ENCODE data around the gene ARHGAP6. TPM values are rescaled to one million over a fixed set of nuclear protein-coding genes. Genes with fewer than 3 reads are reported as not detected.
A peak's percentile ranks its signal among the peaks of the same experiment; 100 is the strongest.

The ARHGAP6 gene
- total and polyA plus RNA-seq, 2 experiments from 2014 or later, result 0.08 to 0.54 TPM

GRCh38 chrX:11103006-11103405 lies 562.7 kb downstream of the ARHGAP6 start:
- no peak overlapping the region for H3K4me2 ChIP-seq (ENCODE audit: unreplicated experiment)
- H3F3A ChIP-seq (ENCODE audit: insufficient read depth), result no peaks in the 10 kb centered on the region
- no peak overlapping the region for H3K4me3 ChIP-seq
- H3K9me2 ChIP-seq (ENCODE audit: insufficient read depth), result no peaks in the 10 kb centered on the region
- H3K4me1 ChIP-seq (ENCODE audit: insufficient read depth), result peaks cover 6% of the 10 kb centered on the region
- no peak overlapping the region for H3K27ac ChIP-seq
- H3K36me3 ChIP-seq (ENCODE audit: low read depth), result no peaks in the 10 kb centered on the region
- in situ Hi-C loops (cut with MboI), result no loop called here
- H3K9ac ChIP-seq, result no peak overlapping the region
- no peak for DNase-seq
- 63 to 76% methylated on average over 3 of the region's 3 CpGs for WGBS, 2 experiments (ENCODE audit: low coverage in 1 of 2, low lambda C conversion rate in 2 of 2, missing lambda C conversion rate in 2 of 2)
- H3K27me3 ChIP-seq (replicated peaks; ENCODE audit: insufficient read depth), result no peaks in the 10 kb centered on the region
- H4K20me1 ChIP-seq (ENCODE audit: insufficient read depth), result no peaks in the 10 kb centered on the region
- no peaks in the 10 kb centered on the region for H3K79me2 ChIP-seq (ENCODE audit: insufficient read depth)
- no peak for TF ChIP-seq EZH2phosphoT487 (IDR thresholded peaks at IDR 0.05; ENCODE audit: insufficient read depth, low read depth)
- H2AFZ ChIP-seq, result no peak overlapping the region
- no peaks in the 10 kb centered on the region for H3K9me3 ChIP-seq (ENCODE audit: low read depth)

GRCh38 chrX:11100281-11101035 lies 565.3 kb downstream of the ARHGAP6 start:
- no peaks in the 10 kb centered on the region for H4K20me1 ChIP-seq (ENCODE audit: insufficient read depth)
- no peaks in the 10 kb centered on the region for H3K36me3 ChIP-seq (ENCODE audit: low read depth)
- no peaks in the 10 kb centered on the region for H3K79me2 ChIP-seq (ENCODE audit: insufficient read depth)
- peaks cover 6% of the 10 kb centered on the region for H3K4me1 ChIP-seq (ENCODE audit: insufficient read depth)
- H3K27me3 ChIP-seq (replicated peaks; ENCODE audit: insufficient read depth), result no peaks in the 10 kb centered on the region
- peak overlapping the region; percentile 78 for H3K4me2 ChIP-seq (ENCODE audit: unreplicated experiment)
- TF ChIP-seq EZH2phosphoT487 (IDR thresholded peaks at IDR 0.05; ENCODE audit: insufficient read depth, low read depth), result no peak
- H3K9ac ChIP-seq, result peak overlapping the region; percentile 62
- in situ Hi-C loops (cut with MboI), result no loop called here
- 12 to 13% methylated on average over 8 to 10 of the region's 10 CpGs for WGBS, 2 experiments (ENCODE audit: low coverage in 1 of 2, low lambda C conversion rate in 2 of 2, missing lambda C conversion rate in 2 of 2)
- no peaks in the 10 kb centered on the region for H3K9me2 ChIP-seq (ENCODE audit: insufficient read depth)
- H3F3A ChIP-seq (ENCODE audit: insufficient read depth), result no peaks in the 10 kb centered on the region
- peak; percentile 75 for DNase-seq
- H3K4me3 ChIP-seq, result peak overlapping the region; percentile 44; the same call in 1 of the 2 replicates
- peak overlapping the region; percentile 78 for H3K27ac ChIP-seq
- peak overlapping the region; percentile 82 for H2AFZ ChIP-seq
- H3K9me3 ChIP-seq (ENCODE audit: low read depth), result no peaks in the 10 kb centered on the region

GRCh38 chrX:11099465-11099864 lies 566.3 kb downstream of the ARHGAP6 start:
- no peaks in the 10 kb centered on the region for H4K20me1 ChIP-seq (ENCODE audit: insufficient read depth)
- H2AFZ ChIP-seq, result no peak overlapping the region
- H3K4me3 ChIP-seq, result no peak overlapping the region
- no peaks in the 10 kb centered on the region for H3K79me2 ChIP-seq (ENCODE audit: insufficient read depth)
- H3K9me2 ChIP-seq (ENCODE audit: insufficient read depth), result no peaks in the 10 kb centered on the region
- H3K9ac ChIP-seq, result no peak overlapping the region
- H3K27me3 ChIP-seq (replicated peaks; ENCODE audit: insufficient read depth), result no peaks in the 10 kb centered on the region
- in situ Hi-C loops (cut with MboI), result loop anchor here (25.0 kb wide), 1 partner anchor 362 kb away; no protein-coding TSS in a partner anchor
- no peak for DNase-seq
- H3F3A ChIP-seq (ENCODE audit: insufficient read depth), result no peaks in the 10 kb centered on the region
- no peaks in the 10 kb centered on the region for H3K36me3 ChIP-seq (ENCODE audit: low read depth)
- no peak for TF ChIP-seq EZH2phosphoT487 (IDR thresholded peaks at IDR 0.05; ENCODE audit: insufficient read depth, low read depth)
- TF ChIP-seq EZH2 (IDR thresholded peaks at IDR 0.05; ENCODE audit: insufficient read depth, poor library complexity, severe bottlenecking), result no peak
- H3K9me3 ChIP-seq (ENCODE audit: low read depth), result no peaks in the 10 kb centered on the region
- no peak overlapping the region for H3K4me2 ChIP-seq (ENCODE audit: unreplicated experiment)
- no peak overlapping the region for H3K27ac ChIP-seq
- H3K4me1 ChIP-seq (ENCODE audit: insufficient read depth), result peaks cover 6% of the 10 kb centered on the region

GRCh38 chrX:11097933-11098332 lies 567.8 kb downstream of the ARHGAP6 start:
- H3F3A ChIP-seq (ENCODE audit: insufficient read depth), result no peaks in the 10 kb centered on the region
- H3K79me2 ChIP-seq (ENCODE audit: insufficient read depth), result no peaks in the 10 kb centered on the region
- no peak for DNase-seq
- in situ Hi-C loops (cut with MboI), result loop anchor here (25.0 kb wide), 1 partner anchor 361 kb away; no protein-coding TSS in a partner anchor
- H3K4me2 ChIP-seq (ENCODE audit: unreplicated experiment), result no peak overlapping the region
- H3K9me2 ChIP-seq (ENCODE audit: insufficient read depth), result no peaks in the 10 kb centered on the region
- no peak overlapping the region for H2AFZ ChIP-seq
- H3K4me1 ChIP-seq (ENCODE audit: insufficient read depth), result peaks cover 6% of the 10 kb centered on the region
- H4K20me1 ChIP-seq (ENCODE audit: insufficient read depth), result no peaks in the 10 kb centered on the region
- TF ChIP-seq EZH2 (IDR thresholded peaks at IDR 0.05; ENCODE audit: insufficient read depth, poor library complexity, severe bottlenecking) (no peak), EZH2phosphoT487 (IDR thresholded peaks at IDR 0.05; ENCODE audit: insufficient read depth, low read depth) (no peak)
- no peaks in the 10 kb centered on the region for H3K36me3 ChIP-seq (ENCODE audit: low read depth)
- no peak overlapping the region for H3K4me3 ChIP-seq
- no peaks in the 10 kb centered on the region for H3K9me3 ChIP-seq (ENCODE audit: low read depth)
- H3K9ac ChIP-seq, result no peak overlapping the region
- H3K27me3 ChIP-seq (replicated peaks; ENCODE audit: insufficient read depth), result no peaks in the 10 kb centered on the region
- H3K27ac ChIP-seq, result no peak overlapping the region

- H3K79me2 ChIP-seq (ENCODE audit: insufficient read depth), result no peaks in the 10 kb centered on the region
- no peak overlapping the region for H3K9ac ChIP-seq
- 100% methylated on average over 1 of the region's 1 CpG for WGBS, 2 experiments (ENCODE audit: low coverage in 1 of 2, low lambda C conversion rate in 2 of 2, missing lambda C conversion rate in 2 of 2)
- in situ Hi-C loops (cut with MboI), result loop anchor here (25.0 kb wide), 1 partner anchor 353 kb away; no protein-coding TSS in a partner anchor
- no peak overlapping the region for H3K27ac ChIP-seq
- H4K20me1 ChIP-seq (ENCODE audit: insufficient read depth), result no peaks in the 10 kb centered on the region
- H3K4me3 ChIP-seq, result no peak overlapping the region
- no peak for DNase-seq
- H3K27me3 ChIP-seq (replicated peaks; ENCODE audit: insufficient read depth), result no peaks in the 10 kb centered on the region
- no peaks in the 10 kb centered on the region for H3F3A ChIP-seq (ENCODE audit: insufficient read depth)
- TF ChIP-seq EZH2 (IDR thresholded peaks at IDR 0.05; ENCODE audit: insufficient read depth, poor library complexity, severe bottlenecking) (no peak), EZH2phosphoT487 (IDR thresholded peaks at IDR 0.05; ENCODE audit: insufficient read depth, low read depth) (no peak)
- H3K9me3 ChIP-seq (ENCODE audit: low read depth), result no peaks in the 10 kb centered on the region
- H3K4me1 ChIP-seq (ENCODE audit: insufficient read depth), result no peaks in the 10 kb centered on the region
- no peak overlapping the region for H2AFZ ChIP-seq
- no peaks in the 10 kb centered on the region for H3K9me2 ChIP-seq (ENCODE audit: insufficient read depth)
- H3K36me3 ChIP-seq (ENCODE audit: low read depth), result no peaks in the 10 kb centered on the region
- H3K4me2 ChIP-seq (ENCODE audit: unreplicated experiment), result no peak overlapping the region
These were observed 575.9 kb downstream of the ARHGAP6 start for GRCh38 chrX:11089802-11090201.

Small RNA genes lying within 50 kb of the gene (microRNA-seq; reads per million reads assigned to microRNA genes)
- gene MIR548AX (ENCODE audit: borderline number of aligned reads), result not detected

Small RNA genes lying within 50 kb of the gene (small RNA-seq; reads per million reads assigned to genes)
- not detected for gene MIR548AX (ENCODE audit: low read depth, low replicate concordance)
- not detected for gene RF00019 (ENCODE audit: low read depth, low replicate concordance)
- not detected for gene RF02271 (ENCODE audit: low read depth, low replicate concordance)

Other genes with a start within 250 kb of the ARHGAP6 start
- 19.6 and 34.6 TPM in 2 replicates for gene MSL3, start 92.3 kb upstream of the ARHGAP6 start, total RNA-seq (2014; rRNA removed; shearing (Covaris generic))
- gene MSL3, start 92.3 kb upstream of the ARHGAP6 start, polyA plus RNA-seq (2016; fragmentation: Nextera tagmentation; extraction: Ambion mirVana), result 24.8 and 26.8 TPM in 2 replicates

All from GM23248 (cell line).